Activated naive CD8-positive, alpha-beta T cell (primary cell): Measurements from ENCODE around the gene SPHK2.
"Not testable (repeated sequence)": the region's sequence is repeated elsewhere in the genome, so short reads cannot be mapped to it uniquely, and the experiment has no call there.

Source experiments
- H3K27ac Mint-ChIP-seq: one replicate; pipeline ENCODE4 v1.8.0; 2021; ENCODE audit warnings: mixed read lengths
- H3K27me3 Mint-ChIP-seq: one replicate; pipeline ENCODE4 v1.8.0; 2021; ENCODE audit warnings: mixed read lengths
- H3K36me3 Mint-ChIP-seq: one replicate; pipeline ENCODE4 v1.8.0; 2021; ENCODE audit warnings: mixed read lengths
- H3K4me1 Mint-ChIP-seq: one replicate; pipeline ENCODE4 v1.8.0; 2021; ENCODE audit warnings: low read depth, mixed read lengths
- H3K4me3 Mint-ChIP-seq: one replicate; pipeline ENCODE4 v1.8.0; 2021; ENCODE audit warnings: mild to moderate bottlenecking, mixed read lengths
- H3K9me3 Mint-ChIP-seq: one replicate; pipeline ENCODE4 v1.8.0; 2021; ENCODE audit warnings: low read depth, mixed read lengths

The SPHK2 gene

DNA sequence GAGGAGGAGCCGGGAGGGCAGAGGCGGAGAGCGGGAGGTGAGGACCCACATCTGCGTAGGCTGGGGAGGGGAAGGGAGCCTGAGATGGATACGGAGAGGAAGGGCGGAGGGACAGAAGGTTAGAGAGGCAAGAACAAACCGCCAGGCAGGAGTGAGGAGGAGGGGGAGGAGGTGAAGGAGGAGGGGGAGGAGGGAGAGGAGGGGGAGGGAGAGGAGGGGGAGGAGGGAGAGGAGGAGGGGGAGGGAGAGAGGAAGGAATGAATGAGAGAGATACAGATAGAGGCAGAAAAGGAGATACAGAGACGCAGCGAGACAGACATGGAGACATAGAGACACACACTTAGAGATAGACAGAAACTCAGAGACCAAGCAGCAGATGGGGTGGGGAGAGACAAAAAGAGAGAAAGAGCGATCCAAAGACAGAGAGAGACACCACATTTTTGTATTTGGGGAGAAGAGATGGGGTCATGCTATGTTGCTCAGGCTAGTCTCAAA is 27.5 kb downstream of the SPHK2 start:
- no peaks in the 10 kb centered on the region for H3K36me3 Mint-ChIP-seq
- H3K9me3 Mint-ChIP-seq, result no peaks in the 10 kb centered on the region
- peak overlapping the region; percentile 0 for H3K27ac Mint-ChIP-seq
- peak overlapping the region; percentile 46 for H3K4me3 Mint-ChIP-seq
- H3K4me1 Mint-ChIP-seq, result peaks cover 32% of the 10 kb centered on the region
- no peaks in the 10 kb centered on the region for H3K27me3 Mint-ChIP-seq

DNA sequence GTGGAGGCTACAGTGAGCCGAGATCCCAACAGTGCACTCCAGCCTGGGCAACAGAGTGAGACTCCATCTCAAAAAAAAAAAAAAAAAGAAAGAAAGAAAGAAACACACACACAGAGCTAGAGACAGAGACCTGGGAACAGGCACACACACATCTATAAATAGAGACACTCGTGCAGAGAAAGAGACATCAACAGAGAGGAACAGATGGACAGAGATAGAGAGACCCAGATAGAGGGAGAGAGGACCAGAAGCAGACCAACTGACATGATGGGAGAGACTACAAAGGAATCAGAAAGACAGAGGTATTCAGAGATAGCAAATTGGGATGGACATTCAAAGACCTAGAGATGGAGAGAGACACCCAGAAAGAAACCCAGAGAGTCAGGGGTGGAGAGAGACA is 28.8 kb downstream of the SPHK2 start:
- Mint-ChIP-seq H3K27ac (no peak overlapping the region), H3K36me3 (no peaks in the 10 kb centered on the region), H3K9me3 (no peaks in the 10 kb centered on the region), H3K27me3 (no peaks in the 10 kb centered on the region), H3K4me1 (peaks cover 34% of the 10 kb centered on the region), H3K4me3 (no peak overlapping the region)

DNA sequence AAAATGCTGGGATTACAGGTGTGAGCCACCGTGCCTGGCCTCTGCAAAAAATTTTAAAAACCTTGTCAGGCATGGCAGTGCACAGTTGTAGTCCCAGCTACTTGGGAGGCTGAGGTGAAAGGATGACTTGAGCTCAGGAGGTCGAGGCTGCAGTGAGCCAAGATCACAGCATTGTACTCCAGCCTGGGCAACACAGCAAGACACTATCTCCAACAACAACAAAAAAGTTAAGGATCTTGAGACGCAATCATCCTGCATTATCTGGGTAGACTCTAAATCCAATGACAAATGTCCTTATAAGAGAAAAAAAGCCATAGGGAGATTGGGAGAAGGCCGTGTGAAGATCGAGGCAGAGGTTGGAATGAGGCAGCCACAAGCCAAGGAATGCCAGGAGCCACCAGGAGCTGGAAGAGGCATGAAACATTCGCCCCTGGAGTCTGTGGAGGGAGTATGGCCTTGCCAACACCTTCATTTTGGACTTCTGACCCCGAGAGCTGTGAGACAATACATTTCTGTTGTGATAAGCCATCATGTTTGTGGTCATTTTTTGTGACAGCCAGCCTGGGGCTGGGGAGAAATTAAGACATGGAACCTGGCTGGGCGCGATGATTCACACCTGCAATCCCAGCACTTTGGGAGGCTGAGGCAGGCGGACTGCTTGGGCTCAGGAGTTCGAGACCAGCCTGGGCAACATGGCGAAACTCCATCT is 31.8 kb downstream of the SPHK2 start:
- Mint-ChIP-seq H3K9me3 (no peaks in the 10 kb centered on the region), H3K4me1 (peaks cover 21% of the 10 kb centered on the region), H3K27ac (no peak overlapping the region), H3K4me3 (no peak overlapping the region), H3K27me3 (no peaks in the 10 kb centered on the region), H3K36me3 (no peaks in the 10 kb centered on the region)

DNA sequence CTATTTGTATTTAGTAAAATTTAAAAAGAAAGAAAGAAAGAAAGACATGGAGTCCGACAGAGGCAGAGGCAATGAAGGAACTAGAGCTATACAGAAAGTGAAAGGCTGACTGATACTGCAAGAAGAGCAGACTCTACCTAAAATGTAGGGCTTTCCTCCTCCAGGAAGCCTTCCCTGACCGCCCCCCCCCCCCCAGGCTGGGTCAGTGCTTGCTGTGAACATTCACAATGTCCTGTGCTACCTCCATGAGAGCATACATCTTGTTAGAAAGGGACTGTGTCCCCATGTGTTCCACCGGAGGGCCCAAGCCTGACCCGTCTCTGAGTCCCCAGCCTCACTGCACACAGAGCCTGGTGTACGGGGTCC is 32.4 kb downstream of the SPHK2 start:
- Mint-ChIP-seq H3K27me3 (no peaks in the 10 kb centered on the region), H3K4me3 (no peak overlapping the region), H3K36me3 (no peaks in the 10 kb centered on the region), H3K4me1 (peaks cover 21% of the 10 kb centered on the region), H3K27ac (no peak overlapping the region), H3K9me3 (no peaks in the 10 kb centered on the region)

DNA sequence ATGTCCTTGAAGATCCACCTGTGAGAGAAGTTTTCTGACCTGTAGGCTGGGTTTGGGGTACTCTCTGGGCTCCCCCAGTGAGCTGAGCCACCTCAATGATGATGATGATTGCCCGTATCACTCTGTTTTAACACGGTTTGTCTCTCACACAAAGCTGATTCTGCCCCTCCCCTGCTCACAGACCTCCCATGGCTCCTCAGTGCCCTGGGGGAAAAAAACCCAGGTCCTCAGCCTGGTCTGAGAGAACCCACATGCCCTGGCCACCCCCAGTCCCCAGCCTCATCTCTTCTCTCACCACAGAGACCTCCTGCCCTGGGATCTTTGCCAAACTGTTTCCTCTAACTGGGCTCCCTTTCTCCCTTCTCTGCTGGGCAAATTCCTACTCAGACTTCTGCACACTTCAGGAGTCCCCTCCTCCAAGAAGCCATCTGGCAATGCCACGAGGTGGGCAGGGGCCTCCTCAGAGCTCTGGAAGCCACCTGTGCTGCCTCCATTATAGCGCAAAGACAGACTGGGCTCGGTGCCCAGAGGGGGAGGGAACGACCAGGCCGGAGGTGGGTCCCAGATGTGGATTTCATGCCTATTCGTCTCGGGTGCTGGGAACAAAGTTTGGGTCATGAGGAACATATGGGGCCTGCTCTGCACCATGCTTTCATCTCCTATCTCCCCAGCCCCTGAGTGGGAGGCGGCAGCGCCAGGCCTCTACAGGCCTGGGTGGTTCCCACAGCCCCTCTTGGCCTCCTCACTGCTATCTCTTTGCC is 35.2 kb downstream of the SPHK2 start:
- no peak overlapping the region for H3K4me3 Mint-ChIP-seq
- H3K36me3 Mint-ChIP-seq, result no peaks in the 10 kb centered on the region
- H3K9me3 Mint-ChIP-seq, result no peaks in the 10 kb centered on the region
- no peaks in the 10 kb centered on the region for H3K27me3 Mint-ChIP-seq
- no peak overlapping the region for H3K27ac Mint-ChIP-seq
- H3K4me1 Mint-ChIP-seq, result peaks cover 7% of the 10 kb centered on the region

DNA sequence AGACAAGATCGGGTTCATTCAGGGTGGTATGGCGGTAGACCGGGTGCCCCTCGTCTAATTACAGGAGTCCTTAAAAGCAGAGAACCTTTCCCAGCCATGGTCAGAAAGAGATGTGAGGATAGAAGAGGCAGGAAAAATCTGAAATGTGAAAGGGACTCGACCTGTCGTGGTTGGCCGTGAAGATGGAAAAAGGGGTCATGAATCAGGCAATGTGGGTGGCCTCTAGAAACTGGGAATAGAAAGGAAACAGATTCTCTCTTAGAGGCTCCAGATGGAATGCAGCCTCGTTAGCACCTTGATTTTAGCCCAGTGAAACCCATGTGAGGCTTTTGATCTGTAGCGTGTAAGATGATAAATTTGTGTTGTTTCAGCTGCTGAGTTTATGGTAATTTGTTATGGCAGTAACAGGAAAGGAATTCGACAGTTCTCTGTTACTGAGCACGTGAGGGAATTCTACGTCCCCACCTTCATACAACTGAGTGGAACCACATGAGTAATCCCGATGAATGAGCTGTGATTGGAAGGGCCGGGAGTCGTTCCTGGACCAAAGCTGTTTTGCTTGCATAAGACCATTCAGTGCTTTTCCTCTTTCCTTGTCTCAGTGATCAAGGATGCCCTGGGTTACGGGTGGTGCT is 37.7 kb downstream of the SPHK2 start:
- Mint-ChIP-seq H3K9me3 (no peaks in the 10 kb centered on the region), H3K36me3 (no peaks in the 10 kb centered on the region), H3K27me3 (no peaks in the 10 kb centered on the region), H3K4me1 (peaks cover 9% of the 10 kb centered on the region), H3K4me3 (no peak overlapping the region), H3K27ac (no peak overlapping the region)

DNA sequence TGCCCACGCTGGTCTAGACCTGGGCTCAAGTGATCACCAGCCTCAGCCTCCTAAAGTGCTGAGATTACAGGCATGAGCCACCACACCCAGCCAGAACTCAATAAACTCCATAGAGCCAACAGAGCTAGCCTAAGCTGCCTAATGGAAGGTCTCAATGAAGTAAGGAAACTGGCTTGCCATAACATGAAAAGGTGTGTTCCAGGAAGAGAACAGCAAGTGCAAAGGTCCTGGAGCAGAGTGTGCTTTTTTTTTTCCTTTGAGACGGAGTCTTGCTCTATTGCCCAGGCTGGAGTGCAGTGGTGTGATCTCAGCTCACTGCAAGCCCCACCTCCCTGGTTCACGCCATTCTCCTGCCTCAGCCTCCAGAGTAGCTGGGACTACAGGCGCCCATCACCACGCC is 38.5 kb downstream of the SPHK2 start:
- not testable (repeated sequence) for H3K4me1 Mint-ChIP-seq, H3K27me3 Mint-ChIP-seq, H3K27ac Mint-ChIP-seq, H3K36me3 Mint-ChIP-seq, H3K9me3 Mint-ChIP-seq, H3K4me3 Mint-ChIP-seq

DNA sequence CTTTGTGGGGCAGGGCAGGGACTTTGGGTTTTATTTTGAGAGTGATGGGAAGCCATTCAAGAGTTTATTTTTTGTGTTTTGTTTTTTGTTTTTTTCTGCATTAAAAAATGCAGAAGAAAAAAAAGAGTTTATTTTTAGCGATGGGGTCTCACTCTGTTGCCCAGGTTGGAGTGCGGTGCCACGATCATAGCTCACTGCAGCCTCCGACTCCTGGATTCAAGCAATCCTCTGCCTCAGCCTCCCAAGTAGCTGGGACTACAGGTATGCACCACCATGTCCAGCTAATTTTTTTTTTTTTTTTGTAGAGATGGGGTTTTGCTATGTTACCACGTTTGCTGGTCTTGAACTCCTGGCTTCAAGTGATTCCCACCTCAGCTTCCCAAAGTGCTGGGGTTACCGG is 39.2 kb downstream of the SPHK2 start:
- Mint-ChIP-seq H3K27me3 (no peaks in the 10 kb centered on the region), H3K36me3 (no peaks in the 10 kb centered on the region), H3K4me1 (peaks cover 7% of the 10 kb centered on the region), H3K9me3 (no peaks in the 10 kb centered on the region), H3K4me3 (no peak overlapping the region), H3K27ac (no peak overlapping the region)

DNA sequence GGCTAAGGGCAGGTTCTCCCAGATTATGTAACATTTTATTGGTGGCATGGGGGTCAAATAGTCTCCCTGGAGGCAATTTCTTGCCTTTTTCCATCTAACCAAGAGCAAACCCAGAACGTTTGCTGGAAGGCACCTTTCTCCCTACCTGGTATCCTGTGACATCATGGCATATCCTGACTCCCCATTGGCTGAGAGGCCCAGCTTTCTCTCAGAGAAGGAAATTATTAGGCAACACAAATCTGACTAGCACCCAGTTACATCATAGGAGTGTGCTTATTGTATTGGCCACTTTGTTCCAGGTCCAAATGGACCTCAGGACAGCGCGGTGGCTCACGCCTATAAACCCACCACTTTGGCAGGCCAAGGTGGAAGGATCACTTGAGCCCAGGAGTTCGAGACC is 40.5 kb downstream of the SPHK2 start:
- H3K9me3 Mint-ChIP-seq, result no peaks in the 10 kb centered on the region
- no peaks in the 10 kb centered on the region for H3K36me3 Mint-ChIP-seq
- H3K4me1 Mint-ChIP-seq, result peaks cover 7% of the 10 kb centered on the region
- H3K4me3 Mint-ChIP-seq, result no peak overlapping the region
- no peaks in the 10 kb centered on the region for H3K27me3 Mint-ChIP-seq
- H3K27ac Mint-ChIP-seq, result no peak overlapping the region

DNA sequence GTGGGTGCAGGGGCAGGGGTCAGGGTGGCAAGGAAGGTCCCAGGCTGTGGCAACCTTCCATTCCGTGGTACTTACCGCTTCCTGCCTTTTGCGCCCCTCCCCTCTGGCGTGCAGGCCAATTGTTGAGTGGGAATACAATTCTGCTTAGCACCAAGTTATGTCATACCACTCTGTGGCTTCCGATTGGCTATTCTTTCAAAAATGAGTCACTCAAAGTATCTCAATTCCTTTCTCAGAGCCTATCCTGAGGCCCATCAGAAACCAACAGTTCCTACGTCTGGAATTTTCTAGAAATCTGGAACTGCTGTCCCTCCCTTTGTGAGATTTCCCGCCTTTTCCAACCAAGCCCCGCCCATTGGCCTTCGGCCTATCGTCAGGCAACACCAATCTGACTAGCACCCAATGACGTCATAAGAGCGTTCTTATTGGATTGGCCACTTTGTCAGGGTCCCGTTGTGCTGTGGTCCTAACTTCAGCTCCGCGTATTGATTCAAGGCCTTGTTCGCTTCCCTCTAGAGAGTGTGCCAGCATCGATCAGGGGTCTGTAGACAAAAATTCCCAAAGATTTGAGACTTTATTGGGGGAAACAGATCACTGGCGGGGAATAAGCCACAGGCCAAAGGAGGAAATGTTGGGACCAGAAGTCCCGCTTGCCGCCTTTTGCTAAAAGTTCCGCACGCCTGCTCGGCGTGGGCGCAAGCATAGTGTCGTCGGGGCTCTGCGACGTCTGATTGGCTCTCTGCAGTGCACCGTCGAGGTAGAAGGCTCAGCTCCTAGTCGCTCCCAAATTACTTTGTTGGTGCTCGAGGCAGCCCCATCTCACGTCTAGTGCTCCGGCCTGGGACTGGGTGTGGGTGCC is 41.8 kb downstream of the SPHK2 start:
- no peaks in the 10 kb centered on the region for H3K9me3 Mint-ChIP-seq

DNA sequence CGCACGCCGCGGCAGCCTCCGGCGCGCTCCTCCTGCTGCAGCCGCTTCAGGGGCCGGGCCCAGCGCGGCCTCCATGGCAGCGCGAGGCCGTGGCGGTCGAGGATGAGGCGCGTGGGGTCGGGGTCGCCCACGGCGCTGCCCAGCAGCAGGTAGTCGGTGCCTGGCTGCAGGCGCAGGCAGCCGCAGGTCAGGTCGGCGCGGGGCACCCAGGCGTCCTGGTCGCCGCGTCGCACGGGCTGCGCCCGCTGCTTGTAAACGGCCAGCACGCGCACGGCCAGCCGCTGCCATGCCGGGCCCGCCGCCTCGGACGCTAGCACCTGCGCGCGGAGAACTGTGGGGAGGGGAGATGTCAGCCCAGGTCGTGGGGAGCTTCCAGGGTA is 42.4 kb downstream of the SPHK2 start:
- Mint-ChIP-seq H3K27ac (no peak overlapping the region), H3K9me3 (no peaks in the 10 kb centered on the region), H3K4me3 (no peak overlapping the region), H3K27me3 (no peaks in the 10 kb centered on the region), H3K36me3 (no peaks in the 10 kb centered on the region), H3K4me1 (peaks cover 7% of the 10 kb centered on the region)

More for the DNA sequence above, 41.8 kb downstream of the SPHK2 start:
- no peaks in the 10 kb centered on the region for H3K27me3 Mint-ChIP-seq
- no peaks in the 10 kb centered on the region for H3K36me3 Mint-ChIP-seq
- peak overlapping the region; percentile 81 for H3K4me3 Mint-ChIP-seq
- peak overlapping the region; percentile 97 for H3K27ac Mint-ChIP-seq
- H3K4me1 Mint-ChIP-seq, result peaks cover 7% of the 10 kb centered on the region

DNA sequence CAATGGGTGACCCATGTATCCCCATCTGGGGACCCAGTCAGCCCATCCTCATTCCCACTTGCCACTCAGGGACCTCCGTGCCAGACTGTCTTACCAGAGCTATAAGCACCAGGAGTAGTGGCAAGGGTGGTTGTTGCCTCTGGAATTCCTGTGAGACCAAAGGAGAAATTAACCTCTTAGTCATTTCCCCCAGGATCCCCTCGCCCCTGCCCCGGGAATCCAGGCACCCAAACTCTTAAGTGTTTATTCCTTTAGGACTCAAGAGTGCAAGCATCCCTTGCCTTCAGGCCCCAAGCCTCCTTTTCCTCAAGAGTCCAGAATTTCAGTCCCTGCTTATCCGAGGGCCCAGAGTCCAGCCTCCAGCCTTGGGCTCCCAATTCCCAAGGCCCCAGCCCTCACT is 44.4 kb downstream of the SPHK2 start:
- no peaks in the 10 kb centered on the region for H3K27me3 Mint-ChIP-seq
- peaks cover 7% of the 10 kb centered on the region for H3K4me1 Mint-ChIP-seq
- no peaks in the 10 kb centered on the region for H3K9me3 Mint-ChIP-seq
- no peak overlapping the region for H3K4me3 Mint-ChIP-seq
- no peak overlapping the region for H3K27ac Mint-ChIP-seq
- H3K36me3 Mint-ChIP-seq, result no peaks in the 10 kb centered on the region

DNA sequence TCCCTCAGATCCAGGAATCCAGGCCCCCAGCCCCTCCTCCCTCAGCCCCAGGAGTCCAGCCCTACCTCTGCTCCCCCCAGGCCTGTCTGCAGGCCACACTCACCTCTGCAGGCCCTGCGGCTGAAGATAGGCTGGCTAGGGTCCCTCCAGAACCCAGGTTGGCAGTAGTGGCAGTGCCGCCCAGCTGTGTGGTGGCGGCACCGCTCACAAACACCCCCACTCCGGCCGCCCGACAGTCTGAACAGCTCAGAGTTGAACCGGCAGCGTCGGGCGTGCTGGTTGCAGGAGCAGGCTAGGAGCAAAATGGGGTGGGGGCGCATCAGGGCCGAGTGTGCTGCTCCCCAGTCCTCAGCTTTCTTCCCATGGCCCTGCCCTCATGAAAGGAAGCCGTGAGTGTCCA is 45.2 kb downstream of the SPHK2 start:
- H3K4me1 Mint-ChIP-seq, result peaks cover 7% of the 10 kb centered on the region
- H3K4me3 Mint-ChIP-seq, result no peak overlapping the region
- no peak overlapping the region for H3K27ac Mint-ChIP-seq
- no peaks in the 10 kb centered on the region for H3K36me3 Mint-ChIP-seq
- no peaks in the 10 kb centered on the region for H3K27me3 Mint-ChIP-seq
- no peaks in the 10 kb centered on the region for H3K9me3 Mint-ChIP-seq

DNA sequence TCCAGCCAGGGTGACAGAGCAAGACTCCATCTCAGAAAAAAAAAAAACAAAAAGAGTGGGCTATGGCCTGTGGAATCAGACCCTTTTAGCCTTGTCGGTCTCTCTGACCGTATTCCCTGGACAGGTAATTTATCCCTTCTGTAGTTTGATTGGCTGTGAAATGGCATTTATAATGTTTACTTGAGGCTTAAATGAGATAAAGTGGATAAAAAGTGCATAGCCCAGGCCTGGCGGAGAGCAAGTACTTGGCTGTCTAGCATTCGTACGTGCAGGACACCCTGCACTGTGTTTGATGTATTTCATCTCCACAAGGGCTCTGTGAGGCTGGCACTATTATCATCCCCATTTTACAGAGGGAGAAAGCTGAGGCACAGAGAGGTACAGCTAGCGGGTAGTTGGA is 46.5 kb downstream of the SPHK2 start:
- H3K36me3 Mint-ChIP-seq, result no peaks in the 10 kb centered on the region
- H3K4me3 Mint-ChIP-seq, result no peak overlapping the region
- no peaks in the 10 kb centered on the region for H3K27me3 Mint-ChIP-seq
- peaks cover 5% of the 10 kb centered on the region for H3K4me1 Mint-ChIP-seq
- H3K27ac Mint-ChIP-seq, result no peak overlapping the region
- H3K9me3 Mint-ChIP-seq, result no peaks in the 10 kb centered on the region

DNA sequence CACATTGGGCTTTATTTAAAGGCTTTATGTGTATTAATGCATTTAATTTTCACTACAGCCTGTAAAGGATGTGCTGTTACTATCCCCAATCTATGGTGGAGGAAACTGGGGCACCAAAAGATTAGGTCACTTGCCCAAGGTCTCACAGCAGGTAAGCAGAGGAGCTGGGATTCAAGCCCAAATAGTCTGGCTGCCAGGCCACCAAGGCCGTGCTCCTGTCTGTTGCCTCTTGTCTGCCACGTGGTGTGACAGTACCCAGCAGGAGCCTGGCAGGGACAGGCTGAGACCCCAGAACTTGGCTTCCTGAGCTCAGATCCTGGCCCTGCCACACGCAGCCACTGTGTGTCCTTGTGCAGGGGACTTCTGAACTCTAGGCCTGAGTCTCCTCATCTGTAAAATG is 49.0 kb downstream of the SPHK2 start:
- Mint-ChIP-seq H3K4me3 (no peak overlapping the region), H3K4me1 (no peaks in the 10 kb centered on the region), H3K27me3 (no peaks in the 10 kb centered on the region), H3K9me3 (no peaks in the 10 kb centered on the region), H3K27ac (no peak overlapping the region), H3K36me3 (no peaks in the 10 kb centered on the region)
